Transverse colon (tissue), 4 donors: Measurements from ENCODE around the gene GIGYF1.

ENCODE experiments used
- CTCF ChIP-seq, 5 experiments: fragments of 200-600 bp in 3 of 5; fragments of 450-650 bp in 2 of 5; sonication (generic) in 3 of 5; IDR thresholded peaks; 1 replicate in 2 of 5; 2 replicates in 3 of 5; pipeline ENCODE4 v1.5.1; 2016 to 2017; ENCODE audit warnings: antibody characterized with exemption in 5 of 5, inconsistent platforms in 3 of 5, mild to moderate bottlenecking in 2 of 5, moderate library complexity in 1 of 5
- EP300 ChIP-seq: sonication (generic); formaldehyde crosslinking; IDR thresholded peaks from one replicate; pipeline ENCODE4 v1.6.1; 2017; ENCODE audit warnings: antibody characterized with exemption, low read depth
- POLR2A ChIP-seq: fragments of 450-650 bp; IDR thresholded peaks from one replicate; pipeline ENCODE4 v1.6.1; 2016; ENCODE audit warnings: antibody characterized with exemption, mild to moderate bottlenecking, moderate library complexity
- POLR2AphosphoS5 ChIP-seq, 3 donors: sonication (generic); formaldehyde crosslinking; IDR thresholded peaks; one replicate each; pipeline ENCODE4 v1.6.1; 2016; ENCODE audit warnings: antibody characterized with exemption in 3 of 3

DNA sequence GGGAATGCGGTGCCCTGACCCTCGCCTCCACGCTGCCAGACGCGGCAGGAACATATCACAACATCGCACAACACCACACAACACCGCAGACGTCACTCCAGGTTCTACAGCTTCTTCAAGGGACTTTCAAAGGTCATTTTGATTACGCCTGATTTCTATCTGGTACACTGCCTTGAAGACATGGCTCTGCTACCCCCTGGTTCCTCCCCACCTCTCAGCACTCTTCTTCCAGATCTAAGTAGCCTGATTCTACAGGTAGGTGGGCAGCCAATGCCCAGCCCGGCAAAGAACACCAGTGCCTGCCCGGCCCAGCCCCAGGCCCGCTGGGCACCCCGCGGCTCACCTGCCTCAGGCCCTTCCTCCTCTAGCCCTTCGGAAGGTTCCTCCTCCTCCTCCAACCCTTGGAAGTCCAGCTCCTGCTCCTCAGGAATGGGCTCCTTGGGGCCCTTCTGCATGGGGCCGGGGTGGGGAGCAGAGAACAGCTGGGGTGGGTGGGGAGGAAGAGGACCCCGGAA is 8.4 kb downstream of the GIGYF1 start:
- TF ChIP-seq CTCF (IDR thresholded peaks at IDR 0.05) (no peak), EP300 (no peak), POLR2AphosphoS5 (IDR thresholded peaks at IDR 0.05) (no peak), POLR2A (no peak)
